ACC112 (cell line): ENCODE results near the gene EPHB1.

Experiments used
- H2AFZ ChIP-seq: fragments of 200-600 bp; sonication (generic); one replicate; pipeline ENCODE4 v1.6.0; 2017; ENCODE audit warnings: antibody characterized with exemption, low read length; ENCODE audit not compliant: unreplicated experiment
- H3K27ac ChIP-seq: fragments of 200-600 bp; sonication (generic); 2 replicates; pipeline ENCODE4 v1.5.1; 2014; ENCODE audit warnings: low read depth, mild to moderate bottlenecking, antibody characterized with exemption, low read length, moderate library complexity
- H3K27me3 ChIP-seq: fragments of 200-600 bp; sonication (generic); 2 replicates; pipeline ENCODE4 v1.6.1; 2014; ENCODE audit warnings: mild to moderate bottlenecking, antibody characterized with exemption, low read length, moderate library complexity, mixed read lengths; ENCODE audit not compliant: insufficient read depth
- H3K36me3 ChIP-seq: fragments of 200-600 bp; sonication (generic); 2 replicates; pipeline ENCODE4 v1.6.1; 2016; ENCODE audit warnings: mild to moderate bottlenecking, antibody characterized with exemption, low read length, moderate library complexity, mixed read lengths; ENCODE audit not compliant: insufficient read depth
- H3K4me1 ChIP-seq: fragments of 200-600 bp; sonication (generic); one replicate; pipeline ENCODE4 v1.6.1; 2016; ENCODE audit warnings: low read length, mixed read lengths; ENCODE audit not compliant: insufficient read depth, unreplicated experiment, control insufficient read depth
- H3K4me3 ChIP-seq: fragments of 200-600 bp; sonication (generic); 2 replicates; pipeline ENCODE4 v1.5.1; 2014; ENCODE audit warnings: mild to moderate bottlenecking, low read depth, low read length
- H3K79me2 ChIP-seq: fragments of 200-600 bp; sonication (generic); one replicate; pipeline ENCODE4 v1.6.0; 2016; ENCODE audit warnings: low read length; ENCODE audit not compliant: control insufficient read depth, unreplicated experiment, insufficient read depth

EPHB1 gene

DNA sequence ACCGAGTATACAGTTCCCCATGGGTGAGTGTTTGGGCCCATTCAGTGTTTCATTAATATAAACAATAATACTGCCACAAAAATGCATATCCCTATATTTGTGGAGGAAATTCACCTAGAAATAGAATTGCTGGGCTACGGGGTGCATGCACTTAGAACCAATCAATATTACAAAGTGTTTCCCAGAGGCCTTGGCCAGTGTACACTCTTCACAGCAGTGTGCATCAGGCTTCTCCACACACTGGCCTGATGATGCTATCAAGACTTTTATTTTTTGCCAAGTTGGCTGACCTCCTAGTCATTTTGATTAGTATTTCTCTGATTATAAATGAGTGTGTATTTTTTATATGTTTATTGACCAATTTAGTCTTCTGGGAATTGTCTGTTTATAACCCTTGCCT, 323.7 kb downstream of the EPHB1 start:
- H2AFZ ChIP-seq: no peak overlapping the region
- no peak overlapping the region for H3K27ac ChIP-seq
- H3K4me1 ChIP-seq: no peaks in the 10 kb centered on the region
- no peaks in the 10 kb centered on the region for H3K36me3 ChIP-seq
- no peak overlapping the region for H3K4me3 ChIP-seq
- no peaks in the 10 kb centered on the region for H3K79me2 ChIP-seq
- no peaks in the 10 kb centered on the region for H3K27me3 ChIP-seq

DNA sequence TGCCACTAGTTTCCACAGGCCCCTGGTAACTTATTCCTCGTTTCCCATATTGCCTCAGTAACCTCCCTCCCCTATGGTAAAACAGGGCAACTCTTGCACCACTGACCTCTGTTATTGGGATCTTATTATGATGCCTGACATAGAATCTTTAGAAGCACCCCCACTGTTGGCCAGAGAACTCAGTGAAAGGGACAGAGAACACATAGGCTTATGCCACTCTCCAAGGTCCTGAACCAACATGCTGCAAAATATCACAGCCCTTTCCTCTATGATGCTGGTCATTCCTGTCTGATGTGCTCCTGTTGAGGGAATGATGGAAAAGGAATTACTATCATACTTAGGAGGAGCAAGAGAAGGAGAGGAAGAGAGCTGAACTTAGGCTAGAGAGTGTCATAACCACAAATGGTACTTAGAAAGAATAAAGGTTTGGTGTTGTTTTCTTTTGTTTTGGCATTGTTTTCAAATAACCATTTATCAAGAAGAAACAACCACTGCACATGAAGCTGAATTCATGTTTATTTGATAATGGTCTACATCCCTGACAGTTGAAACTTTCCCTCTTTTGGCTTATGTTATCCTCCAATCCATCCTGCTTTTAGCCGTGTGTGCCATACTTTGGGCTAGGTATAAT, 330.2 kb downstream of the EPHB1 start:
- no peak overlapping the region for H3K4me3 ChIP-seq
- H3K79me2 ChIP-seq: no peaks in the 10 kb centered on the region

GRCh38 chr3:135127946-135128470, 332.9 kb downstream of the EPHB1 start:
- Histone ChIP-seq H3K4me3 (no peak overlapping the region), H3K27me3 (no peaks in the 10 kb centered on the region), H3K27ac (no peak overlapping the region), H3K36me3 (no peaks in the 10 kb centered on the region), H3K79me2 (no peaks in the 10 kb centered on the region), H2AFZ (no peak overlapping the region), H3K4me1 (no peaks in the 10 kb centered on the region)

More for the DNA sequence above, 330.2 kb downstream of the EPHB1 start:
- no peaks in the 10 kb centered on the region for H3K27me3 ChIP-seq
- no peak overlapping the region for H3K27ac ChIP-seq
- H3K4me1 ChIP-seq: no peaks in the 10 kb centered on the region
- no peaks in the 10 kb centered on the region for H3K36me3 ChIP-seq
- H2AFZ ChIP-seq: no peak overlapping the region

- no peaks in the 10 kb centered on the region for H3K4me1 ChIP-seq
- no peaks in the 10 kb centered on the region for H3K36me3 ChIP-seq
- no peak overlapping the region for H3K27ac ChIP-seq
- no peaks in the 10 kb centered on the region for H3K27me3 ChIP-seq
- H2AFZ ChIP-seq: no peak overlapping the region
- no peaks in the 10 kb centered on the region for H3K79me2 ChIP-seq
- no peak overlapping the region for H3K4me3 ChIP-seq
Measured at GRCh38 chr3:135128818-135129217, 333.8 kb downstream of the EPHB1 start.

GRCh38 chr3:135131290-135131689, 336.2 kb downstream of the EPHB1 start:
- Histone ChIP-seq H3K27me3 (no peaks in the 10 kb centered on the region), H3K36me3 (no peaks in the 10 kb centered on the region), H3K79me2 (no peaks in the 10 kb centered on the region), H3K4me3 (no peak overlapping the region), H2AFZ (no peak overlapping the region), H3K27ac (no peak overlapping the region), H3K4me1 (no peaks in the 10 kb centered on the region)

DNA sequence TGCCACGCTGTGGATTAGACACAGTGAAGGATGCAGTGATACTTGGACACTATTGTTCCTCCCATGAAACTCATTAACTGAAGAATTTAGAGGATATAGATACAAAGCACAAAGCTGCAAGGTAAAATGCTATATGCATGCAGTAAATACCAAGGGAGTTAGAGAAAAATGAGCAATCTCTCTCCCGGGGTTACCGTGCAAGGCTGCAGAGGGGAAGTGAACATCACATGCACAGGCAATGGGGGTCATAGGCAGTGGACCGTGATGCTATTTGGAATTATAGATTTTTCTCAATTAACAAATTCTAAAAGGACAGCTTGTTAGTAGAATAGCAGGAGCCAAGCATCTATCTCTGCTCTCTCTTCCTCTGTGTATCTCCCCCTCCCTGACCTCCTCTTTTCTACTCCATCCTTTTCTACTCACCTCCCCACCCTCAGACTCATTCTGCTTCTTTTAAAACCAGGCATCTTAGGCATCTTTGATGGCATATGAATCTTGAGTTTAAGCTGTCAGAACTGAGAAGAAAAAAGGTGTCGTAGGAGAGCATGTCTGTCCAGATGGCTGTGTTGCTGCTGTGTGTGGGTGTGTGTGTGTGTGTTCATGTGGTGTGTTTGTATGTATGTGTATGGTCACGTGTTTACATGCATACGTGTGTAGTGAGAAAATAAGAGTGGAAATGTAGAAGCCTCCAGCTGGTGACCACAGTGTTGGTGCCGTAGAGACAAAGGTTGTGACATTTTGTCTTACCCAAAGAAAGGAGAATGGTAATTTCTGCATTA, 339.0 kb downstream of the EPHB1 start:
- no peaks in the 10 kb centered on the region for H3K4me1 ChIP-seq

DNA sequence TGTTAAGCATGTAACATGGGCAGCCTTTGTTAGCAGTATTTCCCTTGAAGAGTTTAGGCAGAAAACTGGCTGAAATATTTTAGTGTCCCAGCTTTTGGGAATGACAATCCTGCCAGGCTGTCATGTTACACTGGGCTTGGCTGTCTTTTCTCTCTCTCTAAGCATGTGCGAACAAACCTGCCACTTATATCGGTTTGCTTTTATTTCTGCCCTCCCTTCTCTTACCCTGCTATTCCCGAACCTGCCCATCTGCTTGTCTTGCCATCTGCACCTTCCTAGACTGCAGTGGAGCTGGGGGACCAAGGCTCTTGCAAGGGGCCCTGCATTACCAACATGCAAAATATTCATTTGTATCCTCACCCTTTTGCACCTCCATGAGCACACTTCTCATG, 339.6 kb downstream of the EPHB1 start:
- H2AFZ ChIP-seq: no peak overlapping the region
- H3K4me1 ChIP-seq: no peaks in the 10 kb centered on the region
- H3K27me3 ChIP-seq: no peaks in the 10 kb centered on the region
- H3K27ac ChIP-seq: no peak overlapping the region
- H3K4me3 ChIP-seq: no peak overlapping the region
- no peaks in the 10 kb centered on the region for H3K79me2 ChIP-seq
- no peaks in the 10 kb centered on the region for H3K36me3 ChIP-seq

More for the DNA sequence above, 339.0 kb downstream of the EPHB1 start:
- Histone ChIP-seq H3K4me3 (no peak overlapping the region), H3K27ac (no peak overlapping the region), H2AFZ (no peak overlapping the region), H3K27me3 (no peaks in the 10 kb centered on the region), H3K79me2 (no peaks in the 10 kb centered on the region), H3K36me3 (no peaks in the 10 kb centered on the region)

GRCh38 chr3:135135445-135135844, 340.4 kb downstream of the EPHB1 start:
- no peaks in the 10 kb centered on the region for H3K27me3 ChIP-seq
- no peaks in the 10 kb centered on the region for H3K79me2 ChIP-seq
- no peak overlapping the region for H3K4me3 ChIP-seq
- H3K36me3 ChIP-seq: no peaks in the 10 kb centered on the region
- H3K4me1 ChIP-seq: no peaks in the 10 kb centered on the region
- H3K27ac ChIP-seq: no peak overlapping the region
- H2AFZ ChIP-seq: no peak overlapping the region

- H3K27me3 ChIP-seq: no peaks in the 10 kb centered on the region
- H3K4me3 ChIP-seq: no peak overlapping the region
- H3K79me2 ChIP-seq: no peaks in the 10 kb centered on the region
- no peak overlapping the region for H2AFZ ChIP-seq
- no peak overlapping the region for H3K27ac ChIP-seq
- no peaks in the 10 kb centered on the region for H3K36me3 ChIP-seq
- H3K4me1 ChIP-seq: no peaks in the 10 kb centered on the region
Measured at GRCh38 chr3:135136361-135137100, 341.5 kb downstream of the EPHB1 start.

DNA sequence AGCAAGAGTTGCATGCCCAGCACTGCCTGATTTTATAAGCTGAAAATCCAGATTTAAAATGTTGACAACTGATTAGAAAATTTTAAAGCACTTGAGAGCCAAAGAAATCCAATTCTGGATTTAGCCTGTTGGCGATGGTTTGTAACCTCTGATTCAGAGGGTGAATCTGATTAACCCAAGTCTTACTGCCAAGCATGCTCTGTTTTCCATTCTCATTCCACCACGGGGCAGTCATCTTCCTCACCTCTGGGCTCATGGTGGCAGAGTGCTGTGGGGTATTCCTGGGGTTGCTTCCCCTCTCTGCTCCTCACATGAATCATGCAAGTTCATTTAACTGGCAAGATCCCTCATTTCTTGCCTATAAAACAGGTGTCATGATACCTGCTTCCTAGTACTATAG, 342.2 kb downstream of the EPHB1 start:
- H3K4me3 ChIP-seq: no peak overlapping the region

More for the DNA sequence above, 342.2 kb downstream of the EPHB1 start:
- H3K4me1 ChIP-seq: no peaks in the 10 kb centered on the region
- no peaks in the 10 kb centered on the region for H3K79me2 ChIP-seq
- H2AFZ ChIP-seq: no peak overlapping the region
- no peak overlapping the region for H3K27ac ChIP-seq
- no peaks in the 10 kb centered on the region for H3K27me3 ChIP-seq
- no peaks in the 10 kb centered on the region for H3K36me3 ChIP-seq
